ENCODE measurements around the gene ABRACL.

GRCh38 chr6:139037490-139037889 is 8.9 kb downstream of the ABRACL start:
- TF ChIP-seq POLR2A (IDR thresholded peaks at IDR 0.05), result no peak
- TF ChIP-seq, protein P1, sequence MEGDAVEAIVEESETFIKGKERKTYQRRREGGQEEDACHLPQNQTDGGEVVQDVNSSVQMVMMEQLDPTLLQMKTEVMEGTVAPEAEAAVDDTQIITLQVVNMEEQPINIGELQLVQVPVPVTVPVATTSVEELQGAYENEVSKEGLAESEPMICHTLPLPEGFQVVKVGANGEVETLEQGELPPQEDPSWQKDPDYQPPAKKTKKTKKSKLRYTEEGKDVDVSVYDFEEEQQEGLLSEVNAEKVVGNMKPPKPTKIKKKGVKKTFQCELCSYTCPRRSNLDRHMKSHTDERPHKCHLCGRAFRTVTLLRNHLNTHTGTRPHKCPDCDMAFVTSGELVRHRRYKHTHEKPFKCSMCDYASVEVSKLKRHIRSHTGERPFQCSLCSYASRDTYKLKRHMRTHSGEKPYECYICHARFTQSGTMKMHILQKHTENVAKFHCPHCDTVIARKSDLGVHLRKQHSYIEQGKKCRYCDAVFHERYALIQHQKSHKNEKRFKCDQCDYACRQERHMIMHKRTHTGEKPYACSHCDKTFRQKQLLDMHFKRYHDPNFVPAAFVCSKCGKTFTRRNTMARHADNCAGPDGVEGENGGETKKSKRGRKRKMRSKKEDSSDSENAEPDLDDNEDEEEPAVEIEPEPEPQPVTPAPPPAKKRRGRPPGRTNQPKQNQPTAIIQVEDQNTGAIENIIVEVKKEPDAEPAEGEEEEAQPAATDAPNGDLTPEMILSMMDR (IDR thresholded peaks at IDR 0.05 in 4 of 5, conservative IDR thresholded peaks at IDR 0.05 in 1 of 5), result no peak
